Measurements from ENCODE around the gene FARSA. TPM values are rescaled to one million over a fixed set of nuclear protein-coding genes. Genes with fewer than 3 reads are reported as not detected.

Gene FARSA
- total and polyA plus RNA-seq, 2 of the 13 experiments (the other 11 are each of a cell fraction or from before 2014, with no cell fraction given) = 25.9 to 72.0 TPM

DNA sequence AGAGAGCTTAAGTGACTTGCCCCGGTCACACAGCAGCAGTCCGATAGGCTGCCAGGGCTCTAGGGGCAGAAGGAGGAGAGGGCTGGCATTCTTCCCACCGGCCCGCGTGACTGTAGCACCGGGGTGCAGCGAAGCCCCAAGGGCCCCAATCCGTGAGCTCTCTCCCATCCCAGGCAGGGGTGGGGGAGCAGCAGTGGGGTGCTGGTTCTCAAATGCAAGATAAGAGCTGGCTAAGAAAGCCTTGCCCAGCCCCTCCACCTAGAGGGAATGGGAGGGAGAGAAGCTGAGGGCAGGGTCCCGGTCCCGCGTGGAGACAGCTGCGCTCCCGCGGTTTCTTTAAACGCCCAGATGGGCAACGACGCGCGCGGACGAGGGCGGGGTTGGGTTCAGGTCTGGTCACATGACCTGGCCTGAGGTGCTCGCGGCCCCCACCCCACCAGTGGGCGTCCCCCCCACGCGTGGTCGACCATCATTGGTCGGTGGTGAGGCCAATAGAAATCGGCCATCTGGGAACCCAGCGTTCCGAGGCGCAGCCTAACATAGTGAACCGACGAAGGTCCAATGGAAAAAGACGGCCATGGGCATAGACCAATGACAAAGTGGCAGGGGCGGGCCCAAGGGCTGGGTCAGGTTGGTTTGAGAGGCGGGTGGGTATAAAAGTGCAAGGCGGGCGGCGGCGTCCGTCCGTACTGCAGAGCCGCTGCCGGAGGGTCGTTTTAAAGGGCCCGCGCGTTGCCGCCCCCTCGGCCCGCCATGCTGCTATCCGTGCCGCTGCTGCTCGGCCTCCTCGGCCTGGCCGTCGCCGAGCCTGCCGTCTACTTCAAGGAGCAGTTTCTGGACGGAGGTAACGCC, 4.6 kb upstream of the FARSA start, which contains the start of gene CALR (continued):
- TF ChIP-seq MYPOP (CRISPR knock-in tag; IDR thresholded peaks at IDR 0.05) (no peak; the same call in none of the 2 replicates), ZSCAN21 (CRISPR knock-in tag; IDR thresholded peaks at IDR 0.05; ENCODE audit: borderline replicate concordance) (0 out of 2 replicates have a peak, but pooled peaks have one; percentile 12), POGZ (CRISPR knock-in tag; IDR thresholded peaks at IDR 0.05) (peak; percentile 71), AGO2 (optimal IDR thresholded peaks at IDR 0.05; ENCODE audit: low read depth, low read length) (no peak), ELF3 (CRISPR knock-in tag; IDR thresholded peaks at IDR 0.05) (peak; percentile 12; the same call in 1 of the 2 replicates), THAP11 (CRISPR knock-in tag; IDR thresholded peaks at IDR 0.05) (peak; percentile 83), ZNF773 (CRISPR knock-in tag; IDR thresholded peaks at IDR 0.05; ENCODE audit: borderline replicate concordance) (no peak), KAT8 (CRISPR knock-in tag; IDR thresholded peaks at IDR 0.05) (peak; percentile 87), RAD51 (IDR thresholded peaks at IDR 0.05; ENCODE audit: borderline replicate concordance) (peak; percentile 94), KDM1A (CRISPR knock-in tag; IDR thresholded peaks at IDR 0.05) (no peak), ZNF616 (CRISPR knock-in tag; IDR thresholded peaks at IDR 0.05; ENCODE audit: low read depth) (peak; percentile 75; the same call in 1 of the 2 replicates), SP140L (CRISPR knock-in tag; IDR thresholded peaks at IDR 0.05; ENCODE audit: borderline replicate concordance) (peak; percentile 80; the same call in 1 of the 2 replicates), ZNF292 (CRISPR knock-in tag; IDR thresholded peaks at IDR 0.05; ENCODE audit: borderline replicate concordance, low read depth) (no peak), YY1 (IDR thresholded peaks at IDR 0.05; ENCODE audit: insufficient read depth, insufficient replicate concordance, low read depth, low read length) (peak; percentile 83), ZBTB3 (CRISPR knock-in tag; IDR thresholded peaks at IDR 0.05; ENCODE audit: borderline replicate concordance, low read depth) (0 out of 2 replicates have a peak, but pooled peaks have one; percentile 40), PLRG1 (conservative IDR thresholded peaks at IDR 0.05) (no peak), BHLHE40 (IDR thresholded peaks at IDR 0.05; ENCODE audit: low read length) (peak; percentile 25), MIER2 (CRISPR knock-in tag; IDR thresholded peaks at IDR 0.05) (peak; percentile 10; the same call in 1 of the 2 replicates), ZMYM4 (CRISPR knock-in tag; IDR thresholded peaks at IDR 0.05) (peak; percentile 87), ZSCAN29 (CRISPR knock-in tag; conservative IDR thresholded peaks at IDR 0.05) (peak; percentile 78; the same call in 1 of the 2 replicates), ZNF709 (CRISPR knock-in tag; IDR thresholded peaks at IDR 0.05) (peak; percentile 22; the same call in 1 of the 2 replicates)
- TF ChIP-seq, protein P1, sequence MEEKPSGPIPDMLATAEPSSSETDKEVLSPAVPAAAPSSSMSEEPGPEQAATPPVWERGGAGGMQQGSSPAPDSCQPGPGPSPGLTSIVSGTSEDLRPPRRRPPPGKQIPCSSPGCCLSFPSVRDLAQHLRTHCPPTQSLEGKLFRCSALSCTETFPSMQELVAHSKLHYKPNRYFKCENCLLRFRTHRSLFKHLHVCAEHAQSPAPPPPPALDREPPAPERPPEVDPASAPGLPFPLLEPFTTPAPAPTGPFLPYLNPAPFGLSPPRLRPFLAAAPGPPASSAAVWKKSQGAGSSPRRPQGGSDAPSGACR (CRISPR knock-in tag; IDR thresholded peaks at IDR 0.05) = peak; percentile 87; the same call in 1 of the 2 replicates
- TF ChIP-seq, protein P2, sequence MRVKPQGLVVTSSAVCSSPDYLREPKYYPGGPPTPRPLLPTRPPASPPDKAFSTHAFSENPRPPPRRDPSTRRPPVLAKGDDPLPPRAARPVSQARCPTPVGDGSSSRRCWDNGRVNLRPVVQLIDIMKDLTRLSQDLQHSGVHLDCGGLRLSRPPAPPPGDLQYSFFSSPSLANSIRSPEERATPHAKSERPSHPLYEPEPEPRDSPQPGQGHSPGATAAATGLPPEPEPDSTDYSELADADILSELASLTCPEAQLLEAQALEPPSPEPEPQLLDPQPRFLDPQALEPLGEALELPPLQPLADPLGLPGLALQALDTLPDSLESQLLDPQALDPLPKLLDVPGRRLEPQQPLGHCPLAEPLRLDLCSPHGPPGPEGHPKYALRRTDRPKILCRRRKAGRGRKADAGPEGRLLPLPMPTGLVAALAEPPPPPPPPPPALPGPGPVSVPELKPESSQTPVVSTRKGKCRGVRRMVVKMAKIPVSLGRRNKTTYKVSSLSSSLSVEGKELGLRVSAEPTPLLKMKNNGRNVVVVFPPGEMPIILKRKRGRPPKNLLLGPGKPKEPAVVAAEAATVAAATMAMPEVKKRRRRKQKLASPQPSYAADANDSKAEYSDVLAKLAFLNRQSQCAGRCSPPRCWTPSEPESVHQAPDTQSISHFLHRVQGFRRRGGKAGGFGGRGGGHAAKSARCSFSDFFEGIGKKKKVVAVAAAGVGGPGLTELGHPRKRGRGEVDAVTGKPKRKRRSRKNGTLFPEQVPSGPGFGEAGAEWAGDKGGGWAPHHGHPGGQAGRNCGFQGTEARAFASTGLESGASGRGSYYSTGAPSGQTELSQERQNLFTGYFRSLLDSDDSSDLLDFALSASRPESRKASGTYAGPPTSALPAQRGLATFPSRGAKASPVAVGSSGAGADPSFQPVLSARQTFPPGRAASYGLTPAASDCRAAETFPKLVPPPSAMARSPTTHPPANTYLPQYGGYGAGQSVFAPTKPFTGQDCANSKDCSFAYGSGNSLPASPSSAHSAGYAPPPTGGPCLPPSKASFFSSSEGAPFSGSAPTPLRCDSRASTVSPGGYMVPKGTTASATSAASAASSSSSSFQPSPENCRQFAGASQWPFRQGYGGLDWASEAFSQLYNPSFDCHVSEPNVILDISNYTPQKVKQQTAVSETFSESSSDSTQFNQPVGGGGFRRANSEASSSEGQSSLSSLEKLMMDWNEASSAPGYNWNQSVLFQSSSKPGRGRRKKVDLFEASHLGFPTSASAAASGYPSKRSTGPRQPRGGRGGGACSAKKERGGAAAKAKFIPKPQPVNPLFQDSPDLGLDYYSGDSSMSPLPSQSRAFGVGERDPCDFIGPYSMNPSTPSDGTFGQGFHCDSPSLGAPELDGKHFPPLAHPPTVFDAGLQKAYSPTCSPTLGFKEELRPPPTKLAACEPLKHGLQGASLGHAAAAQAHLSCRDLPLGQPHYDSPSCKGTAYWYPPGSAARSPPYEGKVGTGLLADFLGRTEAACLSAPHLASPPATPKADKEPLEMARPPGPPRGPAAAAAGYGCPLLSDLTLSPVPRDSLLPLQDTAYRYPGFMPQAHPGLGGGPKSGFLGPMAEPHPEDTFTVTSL (CRISPR knock-in tag; IDR thresholded peaks at IDR 0.05; ENCODE audit: borderline replicate concordance) = 0 out of 2 replicates have a peak, but pooled peaks have one; percentile 12

Data from HepG2 (cell line).